Hematopoietic multipotent progenitor cell (in vitro differentiated cells): Measurements from ENCODE around the gene PLEK2. TPM values are rescaled to one million over a fixed set of nuclear protein-coding genes. Genes with fewer than 3 reads are reported as not detected.
"Not testable (repeated sequence)": the region's sequence is repeated elsewhere in the genome, so short reads cannot be mapped to it uniquely, and the experiment has no call there.

Experiments
- DNase-seq, 3 donors: peaks; one replicate each; pipeline ENCODE4 v3.0.0-alpha.2; 2011 to 2015; ENCODE audit warnings: low read depth in 2 of 3, low spot score in 2 of 3
- total RNA-seq: library from RNA; depleted of rRNA; stranded (reverse); fragments of >200 nt; gene quantifications from one replicate; pipeline ENCODE4 v1.2.3, GENCODE V29; 2012

The PLEK2 gene
- total RNA-seq, 1 donor = not detected

GRCh38 chr14:67429510-67430205 lies 17.7 kb upstream of the PLEK2 start:
- DNase-seq = no peak

- no peak for DNase-seq
Observed at GRCh38 chr14:67428501-67429031, 16.6 kb upstream of the PLEK2 start.

- peak; percentile 37 to 87 (median 76) for DNase-seq
Observed at GRCh38 chr14:67426983-67427606, 15.1 kb upstream of the PLEK2 start.

- DNase-seq = no peak
Observed at GRCh38 chr14:67426161-67426560, 14.2 kb upstream of the PLEK2 start.

GRCh38 chr14:67425608-67426007 lies 13.6 kb upstream of the PLEK2 start:
- DNase-seq = no peak

- no peak for DNase-seq
Observed at GRCh38 chr14:67424539-67424938, 12.6 kb upstream of the PLEK2 start.

- peak in 2 of 3 donors; percentile 58 to 80 for DNase-seq
Observed at GRCh38 chr14:67423424-67423823, 11.5 kb upstream of the PLEK2 start.

- DNase-seq = no peak
Observed at GRCh38 chr14:67421356-67422224, 9.6 kb upstream of the PLEK2 start.

- peak in 2 of 3 donors; percentile 40 to 59 for DNase-seq
Observed at GRCh38 chr14:67420102-67420739, 8.3 kb upstream of the PLEK2 start.

GRCh38 chr14:67418401-67419191 lies 6.6 kb upstream of the PLEK2 start:
- peak in 2 of 3 donors; percentile 24 to 34 for DNase-seq

GRCh38 chr14:67417633-67418032 lies 5.7 kb upstream of the PLEK2 start:
- DNase-seq = no peak

GRCh38 chr14:67416810-67417209 lies 4.8 kb upstream of the PLEK2 start:
- DNase-seq = no peak

- no peak for DNase-seq
Observed at GRCh38 chr14:67416085-67416484, 4.1 kb upstream of the PLEK2 start.

- not testable (repeated sequence) for DNase-seq
Observed at GRCh38 chr14:67415610-67416009, 3.6 kb upstream of the PLEK2 start.

- DNase-seq = peak in 2 of 3 donors; percentile 83 to 86
Observed at GRCh38 chr14:67413806-67414769, 2.1 kb upstream of the PLEK2 start.

- DNase-seq = no peak
Observed at GRCh38 chr14:67411370-67411769, 595 bp downstream of the PLEK2 start.

- no peak for DNase-seq
Observed at GRCh38 chr14:67410313-67410712, 1.7 kb downstream of the PLEK2 start.

GRCh38 chr14:67409461-67409860 lies 2.5 kb downstream of the PLEK2 start:
- DNase-seq = no peak
